NCI-H2227 (cell line): ENCODE measurements around the gene PDE3B.
A peak's percentile ranks its signal among the peaks of the same experiment; 100 is the strongest.
"Not testable (repeated sequence)": the region's sequence is repeated elsewhere in the genome, so short reads cannot be mapped to it uniquely, and the experiment has no call there.

Experiments
- DNase-seq: peaks from one replicate; lab custom pipeline; 2025; ENCODE audit not compliant: unreplicated experiment; lab: John Stamatoyannopoulos, UW

PDE3B gene

DNA sequence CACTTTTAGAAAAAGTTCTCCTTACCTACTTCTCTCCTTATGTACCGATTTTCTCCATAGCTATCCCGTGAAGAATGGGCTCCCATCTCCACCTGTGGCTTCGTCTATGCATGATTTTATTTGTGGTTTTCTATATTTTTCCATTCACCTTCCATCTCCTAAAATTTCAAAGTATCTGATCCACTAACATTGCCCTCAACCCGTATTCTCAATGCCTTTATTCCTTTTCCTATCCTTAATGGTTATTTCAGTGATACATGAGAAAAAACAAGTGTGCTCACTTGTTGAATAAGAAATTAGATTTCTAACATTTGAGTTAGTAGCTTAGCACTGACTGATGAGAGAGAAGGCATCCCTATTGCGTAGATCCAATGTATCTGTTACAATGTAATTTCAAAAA, 231.6 kb downstream of the PDE3B start:
- DNase-seq, result no peak

DNA sequence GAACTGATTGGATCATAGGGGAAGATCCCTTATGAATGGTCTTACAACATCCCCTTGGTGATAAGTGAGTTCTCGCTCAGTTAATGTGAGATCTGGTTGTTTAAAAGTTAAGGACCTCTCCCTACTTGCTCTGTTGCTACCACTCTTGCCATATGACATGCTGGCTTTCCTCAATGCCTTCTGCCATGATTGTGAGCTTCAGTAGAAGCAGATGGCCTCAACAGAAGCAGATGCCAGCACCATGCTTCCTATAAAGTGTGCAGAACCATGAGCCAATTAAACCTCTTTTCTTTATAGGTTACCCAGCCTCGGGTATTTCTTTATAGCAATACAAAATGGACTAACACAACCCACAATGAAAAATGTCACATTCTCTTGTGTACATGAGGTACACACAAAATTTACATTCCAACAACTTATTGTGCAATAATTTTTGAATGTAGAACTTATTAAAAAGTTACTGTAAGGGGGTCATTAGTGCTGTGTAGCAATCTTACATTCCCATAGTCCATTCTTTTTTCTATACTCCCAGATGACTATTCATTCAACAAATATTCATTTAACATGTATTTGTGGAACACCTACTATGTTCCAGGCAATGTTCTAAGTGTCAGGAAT, 238.1 kb downstream of the PDE3B start:
- no peak for DNase-seq

DNA sequence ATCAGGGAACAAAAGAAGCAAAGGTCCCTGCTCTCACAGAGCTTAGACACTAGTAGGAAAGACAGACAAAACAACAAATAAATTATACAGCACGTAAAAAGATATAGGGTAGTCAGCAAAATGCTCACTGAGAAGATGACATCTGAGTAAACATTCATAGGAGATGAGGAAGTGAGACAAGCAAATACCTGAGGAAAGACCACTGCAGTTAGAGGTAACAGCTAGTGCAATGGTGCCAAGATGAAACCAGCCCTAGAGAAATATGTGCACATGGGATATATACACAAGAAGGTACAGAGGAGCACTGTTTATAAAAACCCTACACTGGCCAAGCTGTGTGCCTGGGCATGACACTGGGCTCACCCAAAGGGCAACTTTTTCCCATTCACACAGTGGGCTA, 238.6 kb downstream of the PDE3B start:
- no peak for DNase-seq

DNA sequence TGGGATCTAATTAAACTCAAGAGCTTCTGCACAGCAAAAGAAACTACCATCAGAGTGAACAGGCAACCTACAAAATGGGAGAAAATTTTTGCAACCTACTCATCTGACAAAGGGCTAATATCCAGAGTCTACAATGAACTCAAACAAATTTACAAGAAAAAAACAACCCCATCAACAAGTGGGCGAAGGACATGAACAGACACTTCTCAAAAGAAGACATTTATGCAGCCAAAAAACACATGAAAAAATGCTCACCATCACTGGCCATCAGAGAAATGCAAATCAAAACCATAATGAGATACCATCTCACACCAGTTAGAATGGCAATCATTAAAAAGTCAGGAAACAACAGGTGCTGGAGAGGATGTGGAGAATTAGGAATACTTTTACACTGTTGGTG, 240.1 kb downstream of the PDE3B start:
- DNase-seq, result not testable (repeated sequence)

DNA sequence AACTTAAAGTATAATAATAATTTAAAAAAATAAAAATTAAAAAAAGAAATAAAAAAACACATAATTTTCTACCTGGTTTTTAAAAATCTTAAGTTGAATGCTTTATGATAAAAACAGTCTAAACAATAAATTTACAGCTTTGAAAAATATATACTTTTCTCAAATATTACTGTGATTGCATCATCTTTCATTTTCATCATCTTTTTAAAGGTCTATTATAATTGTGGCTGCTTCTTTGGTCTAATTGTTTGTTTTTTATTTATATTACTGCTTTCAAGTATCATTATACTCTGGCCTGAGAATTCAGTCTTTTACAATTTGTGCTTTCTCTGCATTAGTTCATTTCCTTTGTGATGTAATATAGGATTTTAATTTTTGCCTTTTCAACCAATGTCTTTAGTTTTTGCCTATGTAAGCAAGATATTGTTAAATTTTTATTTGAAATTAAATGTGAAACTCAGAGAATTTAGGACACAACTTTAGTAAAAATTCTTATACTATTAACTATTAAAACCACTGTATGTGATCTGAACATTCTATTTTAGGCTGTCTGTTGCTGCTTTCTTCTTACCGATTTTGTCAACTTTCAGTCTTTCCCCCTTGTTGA, 241.2 kb downstream of the PDE3B start:
- no peak for DNase-seq

DNA sequence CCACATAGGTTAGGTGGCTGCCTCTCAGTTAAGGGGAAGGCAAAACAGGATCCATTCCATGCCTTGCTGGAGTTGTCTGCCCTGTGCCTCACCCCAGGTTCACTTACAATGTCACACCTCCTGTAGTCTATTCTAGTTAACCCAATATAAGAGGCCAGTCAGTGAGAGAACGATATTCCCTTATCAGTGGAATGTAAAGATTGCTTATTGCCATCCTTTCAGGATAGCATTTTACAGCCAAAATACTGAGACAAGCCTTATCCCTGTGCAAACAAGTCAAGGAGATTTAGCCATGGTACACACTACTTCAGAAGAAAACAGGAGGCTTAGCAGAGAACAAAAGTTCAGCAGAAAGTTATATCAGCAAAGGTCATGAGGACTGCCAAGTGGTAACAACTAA, 242.9 kb downstream of the PDE3B start:
- no peak for DNase-seq

DNA sequence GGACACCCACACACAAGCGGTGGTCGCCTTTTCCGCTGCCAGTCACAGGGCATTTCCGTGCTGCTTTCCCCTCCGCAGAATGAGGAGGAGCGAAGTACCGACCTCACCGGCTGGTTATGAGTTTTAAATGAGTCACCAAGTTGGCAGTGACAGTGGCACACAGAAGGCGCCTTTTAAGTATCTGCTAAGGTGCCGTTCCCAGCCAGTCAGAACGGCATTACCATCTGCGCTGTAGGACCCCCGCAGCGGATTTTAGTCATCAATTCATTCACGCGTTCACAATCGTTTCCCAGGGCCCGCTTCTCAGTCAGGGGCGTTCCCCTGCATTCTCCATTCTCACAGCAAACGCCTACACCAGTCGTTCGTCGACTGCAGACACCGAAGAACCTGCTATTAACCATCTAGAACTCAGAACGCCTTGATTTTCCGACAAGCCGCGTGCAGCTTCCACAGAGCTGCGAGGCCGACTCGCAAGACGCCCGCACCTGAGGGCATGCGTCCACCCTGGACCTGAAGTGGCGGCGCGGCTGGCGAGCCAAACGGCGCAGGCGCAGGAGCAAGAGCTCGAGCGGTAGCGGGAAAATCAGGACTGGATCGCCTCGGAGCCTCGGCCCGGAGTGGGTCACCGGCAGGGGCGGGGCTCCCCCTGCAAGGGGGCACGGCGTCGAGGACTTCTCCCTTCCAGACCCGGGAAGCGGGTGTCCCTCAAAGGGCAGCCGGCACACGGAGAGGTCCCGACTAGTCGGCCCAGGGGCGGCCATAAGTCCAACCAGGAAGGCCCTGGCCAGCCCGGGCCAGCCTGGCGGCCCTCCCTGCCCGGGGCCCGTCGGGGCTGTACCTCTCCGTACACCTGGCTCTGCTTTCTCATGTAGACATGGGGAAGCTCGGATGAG, 247.8 kb downstream of the PDE3B start:
- peak; percentile 87 for DNase-seq

DNA sequence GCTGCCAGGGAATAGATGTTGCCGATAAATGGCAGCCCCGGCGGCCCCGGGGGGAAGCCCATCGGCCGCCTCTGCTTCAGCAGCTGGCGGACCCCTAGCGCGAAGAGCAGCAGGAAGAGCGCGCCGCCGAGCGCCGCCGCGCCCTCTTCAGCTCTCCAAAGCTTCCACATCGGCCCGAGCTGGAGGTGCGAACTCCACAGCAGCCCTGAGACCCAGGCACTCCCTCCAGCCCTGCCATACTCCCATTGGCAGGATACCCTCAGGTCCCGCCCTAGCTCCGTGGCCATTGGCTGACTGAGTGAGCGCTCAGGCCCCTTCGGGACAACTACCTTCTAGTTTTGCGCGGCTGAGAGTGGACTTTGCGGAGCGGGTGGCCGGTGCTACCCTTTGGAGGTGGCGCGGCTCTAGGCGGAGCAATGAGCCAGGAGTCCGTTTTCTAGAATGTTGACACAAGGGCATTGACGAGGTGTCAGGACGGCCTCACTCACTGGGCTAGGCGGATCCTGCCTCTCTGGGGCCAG, 248.5 kb downstream of the PDE3B start, which contains the start of gene CYP2R1:
TSS of gene CYP2R1 (minus strand) at position 196 of the 521 bp plus-strand sequence. CDS start at position 170, 26 bp downstream.
- peak; percentile 84 for DNase-seq

DNA sequence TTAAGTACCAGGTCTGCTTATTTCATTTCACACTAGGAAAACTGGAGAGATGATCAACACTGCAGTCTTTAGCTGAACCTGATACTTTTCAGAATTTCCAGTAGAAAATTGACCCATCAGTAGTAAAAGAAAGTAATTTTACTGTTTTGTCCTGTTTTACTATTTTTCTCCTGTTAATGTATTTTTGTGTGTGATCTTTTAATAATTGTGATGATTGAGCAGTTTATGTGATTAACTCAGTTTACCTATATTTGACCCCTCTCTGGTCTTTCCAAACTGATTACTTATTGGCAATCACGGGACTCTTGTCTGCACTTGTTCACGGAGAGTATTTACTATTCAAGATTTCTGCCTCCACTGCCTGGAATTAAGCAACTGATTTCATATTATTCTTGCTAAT, 249.0 kb downstream of the PDE3B start:
- no peak for DNase-seq

DNA sequence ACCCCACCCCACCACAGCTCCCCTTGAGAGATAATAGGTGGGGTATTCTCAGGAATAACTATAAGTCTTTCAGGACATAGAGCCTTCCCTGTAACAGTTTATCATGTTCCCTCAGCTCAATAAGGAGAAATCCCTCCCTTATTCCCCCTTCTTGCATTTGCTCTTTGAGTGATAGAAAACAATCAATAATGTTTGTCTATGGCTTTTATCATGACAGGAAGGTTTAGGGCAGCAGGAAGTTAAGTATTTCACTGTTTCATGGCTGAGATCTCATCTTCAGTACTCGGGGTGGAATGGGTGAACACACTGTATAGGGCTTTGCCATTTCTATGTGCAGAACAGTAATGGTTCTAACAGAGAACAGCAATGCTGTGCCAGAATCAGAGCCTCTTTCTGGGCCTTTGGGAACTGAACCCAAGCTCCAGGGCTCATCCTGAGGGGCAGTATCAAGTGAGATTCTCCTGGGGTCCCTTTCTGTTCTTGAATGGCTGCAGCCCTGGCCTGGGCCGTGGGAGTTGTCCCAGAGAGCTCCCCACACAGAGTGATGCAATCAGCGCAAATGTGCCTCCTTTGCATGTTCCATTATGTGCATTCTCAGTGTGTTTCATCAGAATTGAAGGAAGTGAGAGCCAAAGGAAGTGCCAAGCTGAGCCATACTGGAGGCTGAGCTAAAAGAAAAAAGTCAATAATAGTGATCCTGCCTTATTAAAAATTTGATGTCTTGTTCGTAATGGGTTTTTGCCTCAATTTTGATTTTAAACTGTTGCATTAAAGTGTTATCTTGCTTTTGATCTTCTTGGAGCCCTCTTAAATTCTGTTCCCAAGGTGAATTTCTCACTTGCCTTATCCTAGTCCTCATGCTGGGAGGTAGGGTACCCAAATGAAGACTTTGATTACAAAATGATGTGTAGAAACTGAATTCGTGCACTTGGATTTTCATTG, 251.3 kb downstream of the PDE3B start:
- no peak for DNase-seq

DNA sequence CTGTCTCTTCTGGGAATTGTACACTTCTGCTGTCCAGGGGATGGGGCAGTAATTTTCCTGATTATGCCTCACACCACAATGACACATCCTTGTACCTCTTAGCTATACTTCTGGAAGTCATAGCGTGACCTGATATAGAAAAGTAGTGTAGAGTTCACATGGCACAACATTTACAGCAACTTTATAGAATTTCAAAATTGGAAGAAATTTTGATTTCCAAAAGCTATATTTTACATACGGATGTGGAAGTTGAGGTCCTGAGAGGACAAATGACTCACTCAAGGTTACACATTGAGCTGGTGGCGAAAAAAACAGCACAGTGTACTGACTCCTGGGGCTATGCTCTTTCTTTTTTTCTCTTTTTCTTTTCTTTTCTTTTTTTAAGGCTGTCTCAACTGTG, 254.8 kb downstream of the PDE3B start:
- no peak for DNase-seq

DNA sequence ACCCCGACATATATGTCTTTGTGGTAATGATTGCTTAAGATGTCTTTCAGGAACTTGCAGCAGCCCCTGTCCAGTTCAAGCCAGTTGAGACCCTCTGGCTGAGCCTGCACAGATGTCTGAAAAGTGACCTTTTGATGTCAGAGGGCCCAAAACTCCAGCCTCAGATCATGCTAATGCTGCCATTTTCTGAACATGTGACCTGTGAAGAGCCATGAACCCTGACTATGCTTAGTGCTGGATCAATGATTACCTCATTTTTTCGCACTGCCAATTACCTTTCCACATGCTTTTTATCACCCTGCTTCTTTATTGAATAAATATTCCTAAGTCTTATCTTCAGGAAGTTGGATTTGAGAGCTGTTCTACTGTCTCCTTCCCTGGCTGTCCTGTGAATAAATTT, 255.3 kb downstream of the PDE3B start:
- no peak for DNase-seq

DNA sequence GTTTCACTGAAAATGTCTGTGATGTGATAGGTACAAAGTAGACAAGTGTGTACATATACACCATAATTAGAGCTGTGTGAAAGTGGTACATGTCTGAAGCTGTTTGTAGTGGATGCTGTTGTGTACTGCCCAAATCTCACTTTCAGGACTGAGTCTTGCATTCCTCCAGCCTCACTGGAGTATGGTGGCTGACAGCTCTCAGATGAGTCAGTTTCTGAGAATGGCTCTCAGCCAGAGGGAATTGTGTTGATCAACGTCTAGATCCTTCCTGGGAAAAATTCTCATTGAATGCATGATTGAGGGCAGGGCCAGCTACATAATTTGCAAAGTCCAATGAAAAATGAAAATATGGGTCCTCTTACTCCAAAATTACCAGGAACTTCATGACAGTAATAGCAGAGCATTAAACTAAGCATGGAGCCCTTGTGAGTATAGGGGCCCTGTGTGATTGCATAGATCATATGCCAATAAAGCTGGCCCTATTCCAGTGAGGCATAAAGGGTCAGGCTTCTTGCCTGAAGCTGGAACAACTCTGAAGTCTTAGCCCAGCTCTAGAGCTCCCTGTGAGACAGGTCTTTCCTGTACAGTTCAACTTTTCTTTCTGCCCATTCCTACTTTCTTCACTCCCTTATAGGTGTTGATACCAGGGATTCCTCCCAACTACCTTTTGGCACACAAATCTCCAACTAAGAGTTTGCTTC, 259.2 kb downstream of the PDE3B start:
- no peak for DNase-seq

DNA sequence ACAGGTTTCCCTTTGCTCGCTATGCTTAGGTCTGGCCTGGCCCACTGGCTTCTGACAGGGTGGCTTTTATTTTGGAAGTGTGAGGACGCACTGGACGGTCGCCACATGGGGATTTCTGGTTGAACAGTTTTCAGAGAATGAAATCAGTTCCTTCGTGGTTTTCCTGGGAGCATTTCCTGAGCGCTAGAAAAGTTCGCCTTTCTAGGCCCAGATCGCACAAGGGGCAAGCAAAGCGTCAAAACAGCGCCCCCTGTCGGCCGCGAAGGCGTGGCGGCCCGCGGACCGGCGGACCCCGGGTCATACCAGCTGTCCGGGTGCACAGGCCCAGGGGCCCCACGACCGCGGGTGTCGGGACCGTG, 261.1 kb downstream of the PDE3B start:
- no peak for DNase-seq

DNA sequence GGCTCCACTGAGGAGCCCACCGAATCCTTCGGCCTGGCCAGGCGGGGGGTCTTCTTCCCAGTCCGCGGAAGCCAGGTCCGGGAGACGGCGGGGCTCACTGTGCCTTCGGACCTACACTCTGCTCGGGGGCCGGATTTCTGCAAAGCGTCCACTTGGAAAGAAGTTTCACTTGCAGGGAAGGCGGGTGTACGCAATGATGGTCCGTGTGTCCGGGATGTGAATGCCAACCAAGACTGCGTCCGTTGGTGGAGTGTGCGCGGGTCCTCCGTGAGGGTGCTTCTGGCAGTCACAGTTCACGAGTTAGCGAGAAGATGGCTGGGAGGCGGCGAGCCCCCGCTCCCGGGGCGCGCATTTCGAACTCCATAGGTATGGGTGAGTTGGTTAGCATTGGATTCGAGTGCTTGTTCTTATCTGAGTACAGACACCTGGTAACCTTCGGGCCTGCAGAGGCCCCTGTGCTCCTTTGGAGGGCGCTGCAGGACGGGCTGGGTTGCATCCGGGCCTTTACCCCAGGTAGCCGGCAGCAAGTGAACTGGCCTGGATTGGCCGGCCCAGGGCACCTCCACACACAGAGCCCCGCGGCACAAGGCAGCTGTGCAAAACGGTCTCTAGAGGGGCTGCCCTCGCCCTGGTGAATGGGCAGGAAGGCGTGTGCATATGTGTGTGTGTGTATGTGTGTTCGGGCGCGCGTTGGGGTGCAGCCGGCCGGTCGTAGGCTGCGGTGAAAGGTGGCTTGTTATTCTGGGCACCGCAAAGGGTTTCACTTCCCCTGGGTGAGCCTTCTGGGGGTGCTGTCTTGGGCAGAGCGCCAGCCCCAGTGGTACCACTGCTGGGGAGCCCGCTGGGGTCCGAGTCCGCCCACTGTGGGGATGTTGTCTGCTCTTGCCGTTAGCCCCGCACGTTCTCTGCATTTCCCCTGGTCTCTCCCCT, 261.8 kb downstream of the PDE3B start:
- DNase-seq, result no peak

DNA sequence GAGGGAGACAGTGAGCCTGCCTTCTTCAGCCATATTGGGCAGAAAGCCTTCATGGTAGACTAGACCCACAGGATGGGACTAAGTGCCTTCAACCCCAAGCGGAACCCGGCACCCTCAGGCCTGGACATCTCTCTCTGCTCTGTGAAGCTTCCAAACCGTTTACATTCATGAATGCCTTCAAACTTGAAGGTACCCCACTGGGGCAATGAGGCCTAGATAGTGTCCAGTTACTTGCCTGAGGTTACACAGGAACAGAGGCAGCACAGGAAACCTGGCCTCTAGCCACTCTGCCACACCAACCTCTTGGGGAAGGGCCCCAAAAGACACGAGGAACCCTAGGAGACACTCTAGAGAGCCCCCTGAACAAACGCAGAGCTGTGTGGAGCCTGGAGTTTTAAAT, 263.0 kb downstream of the PDE3B start:
- no peak for DNase-seq

DNA sequence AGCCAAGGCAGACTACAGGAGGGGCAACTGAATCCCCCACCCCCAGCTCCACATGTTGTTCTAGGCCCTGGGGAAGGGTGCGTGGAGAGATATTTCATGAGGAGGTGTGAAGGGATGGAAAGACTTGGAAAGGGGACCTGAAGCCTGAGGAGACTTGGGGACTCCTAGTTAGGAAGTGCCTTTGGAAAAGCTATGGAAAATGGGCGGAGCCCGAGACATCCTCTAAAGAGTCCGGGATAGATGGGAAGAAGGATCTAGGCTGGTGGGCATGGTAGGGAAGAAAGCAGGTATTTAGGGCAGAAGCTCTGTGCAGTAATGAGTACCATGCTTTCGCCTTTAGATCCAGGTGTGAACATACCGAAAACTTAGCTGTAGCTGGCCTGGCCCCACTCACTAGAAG, 263.4 kb downstream of the PDE3B start:
- no peak for DNase-seq

DNA sequence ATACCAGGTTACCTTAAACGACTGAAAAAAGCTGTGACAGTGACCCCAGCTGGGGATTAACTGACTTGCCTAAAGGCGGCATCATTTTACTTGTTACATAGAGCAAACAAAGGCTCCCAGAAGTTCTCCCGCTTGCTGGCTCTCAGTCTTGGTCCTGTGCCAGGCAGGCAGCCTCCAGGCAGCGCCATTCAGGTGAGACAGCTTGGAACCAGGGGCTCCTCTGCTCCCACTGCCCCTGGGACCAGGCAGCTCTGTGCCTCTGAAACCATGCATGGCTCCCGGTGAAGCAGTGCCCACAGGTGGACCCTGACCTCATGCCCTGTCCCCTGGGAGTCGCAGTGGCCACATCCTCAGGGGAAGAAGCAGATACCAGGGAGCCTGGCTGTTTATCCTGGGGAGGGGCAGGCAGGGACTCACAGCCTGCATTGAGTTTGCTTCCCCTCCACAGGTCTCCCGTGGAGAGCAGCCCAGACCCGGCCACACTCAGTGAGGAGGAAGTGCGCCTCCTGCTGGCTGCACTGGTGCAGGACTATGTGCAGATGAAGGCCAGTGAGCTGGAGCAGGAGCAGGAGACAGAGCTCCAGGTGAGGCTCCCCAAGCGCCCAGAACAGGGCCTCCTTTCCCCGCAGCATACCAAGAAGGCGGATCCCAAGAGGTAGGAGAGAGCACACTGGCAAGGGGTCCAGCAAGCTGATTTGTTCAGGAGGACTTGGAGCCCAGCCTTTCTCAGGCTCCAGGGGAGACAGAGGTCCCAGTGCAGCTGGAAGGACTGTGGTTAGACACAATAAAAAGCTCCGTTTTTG, 264.0 kb downstream of the PDE3B start:
- DNase-seq, result peak; percentile 55
